ENCODE measurements around the gene ARHGAP27. TPM values are rescaled to one million over a fixed set of nuclear protein-coding genes. Genes with fewer than 3 reads are reported as not detected.

The ARHGAP27 gene
- total and polyA plus RNA-seq, 8 donors, result 7.7 to 390 (median 45.5) TPM

- no peak for DNase-seq
- Histone ChIP-seq H3K27me3 (peaks cover 0 to 12% (median 0%) of the 10 kb centered on the region in 3 donors), H3K27ac (no peak overlapping the region), H3K9me3 (no peaks in the 10 kb centered on the region), H3K36me3 (peaks cover 0 to 9% (median 4%) of the 10 kb centered on the region in 4 donors), H3K4me3 (no peak overlapping the region), H3K4me1 (peaks cover 10 to 25% (median 20%) of the 10 kb centered on the region in 4 donors)
- whole genome bisulfite sequencing, 5 donors, result 40 to 57% (median 44%) methylated on average over 3 of the region's 3 CpGs
- intact Hi-C loops (cut with DNase I; ENCODE audit: low total_unique reads), result loop anchor here (5.0 to 10.0 kb wide), 2 partner anchors 65 to 167 kb away; partner anchors contain the start of gene FMNL1
- TF ChIP-seq POLR2AphosphoS5 (IDR thresholded peaks at IDR 0.05) (no peak), POLR2A (IDR thresholded peaks at IDR 0.05) (no peak), EP300 (IDR thresholded peaks at IDR 0.05) (no peak)
- TF ChIP-seq, protein P1, sequence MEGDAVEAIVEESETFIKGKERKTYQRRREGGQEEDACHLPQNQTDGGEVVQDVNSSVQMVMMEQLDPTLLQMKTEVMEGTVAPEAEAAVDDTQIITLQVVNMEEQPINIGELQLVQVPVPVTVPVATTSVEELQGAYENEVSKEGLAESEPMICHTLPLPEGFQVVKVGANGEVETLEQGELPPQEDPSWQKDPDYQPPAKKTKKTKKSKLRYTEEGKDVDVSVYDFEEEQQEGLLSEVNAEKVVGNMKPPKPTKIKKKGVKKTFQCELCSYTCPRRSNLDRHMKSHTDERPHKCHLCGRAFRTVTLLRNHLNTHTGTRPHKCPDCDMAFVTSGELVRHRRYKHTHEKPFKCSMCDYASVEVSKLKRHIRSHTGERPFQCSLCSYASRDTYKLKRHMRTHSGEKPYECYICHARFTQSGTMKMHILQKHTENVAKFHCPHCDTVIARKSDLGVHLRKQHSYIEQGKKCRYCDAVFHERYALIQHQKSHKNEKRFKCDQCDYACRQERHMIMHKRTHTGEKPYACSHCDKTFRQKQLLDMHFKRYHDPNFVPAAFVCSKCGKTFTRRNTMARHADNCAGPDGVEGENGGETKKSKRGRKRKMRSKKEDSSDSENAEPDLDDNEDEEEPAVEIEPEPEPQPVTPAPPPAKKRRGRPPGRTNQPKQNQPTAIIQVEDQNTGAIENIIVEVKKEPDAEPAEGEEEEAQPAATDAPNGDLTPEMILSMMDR (IDR thresholded peaks at IDR 0.05), result no peak
Observed at GRCh38 chr17:45389354-45389753, 43.3 kb downstream of the ARHGAP27 start.

DNA sequence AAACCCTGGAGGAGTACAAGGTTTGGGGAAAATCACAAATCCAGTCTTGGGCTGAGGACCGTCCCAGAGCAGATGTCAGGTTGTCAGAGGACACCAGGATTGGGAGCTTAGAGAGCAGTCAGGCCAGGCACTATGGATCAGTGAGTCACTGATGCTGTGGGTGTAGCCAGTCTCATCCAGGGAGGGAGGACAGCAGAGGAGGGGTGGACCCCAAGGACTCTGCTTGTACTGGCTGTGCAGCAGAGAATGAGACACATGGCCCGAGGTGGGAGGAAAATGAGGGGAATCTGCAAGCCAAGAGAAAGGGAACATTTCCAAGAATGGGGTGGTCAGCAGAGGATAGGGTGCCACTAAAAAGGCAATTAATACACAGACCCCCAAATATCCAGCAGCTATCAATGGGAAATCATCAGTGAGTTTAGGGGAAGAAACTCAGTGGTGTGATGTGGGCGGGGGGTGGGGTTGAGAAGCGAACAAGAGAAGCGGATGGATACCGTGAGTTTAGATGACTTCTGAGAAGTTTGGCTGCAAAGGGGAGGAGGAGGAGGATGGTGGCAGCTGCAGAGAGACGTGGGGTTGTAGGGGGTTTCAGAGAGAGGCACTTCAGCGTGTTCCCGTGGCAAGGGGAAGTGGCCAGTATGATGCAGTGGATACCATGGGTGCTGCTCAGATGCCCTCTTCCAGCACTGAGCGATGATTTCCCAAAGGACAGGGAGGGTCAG lies 43.9 kb downstream of the ARHGAP27 start:
- TF ChIP-seq POLR2A (IDR thresholded peaks at IDR 0.05) (no peak), EP300 (IDR thresholded peaks at IDR 0.05) (no peak), POLR2AphosphoS5 (IDR thresholded peaks at IDR 0.05) (no peak)
- TF ChIP-seq, protein P1 (IDR thresholded peaks at IDR 0.05), result no peak
- intact Hi-C loops (cut with DNase I; ENCODE audit: low total_unique reads), result loop anchor here (5.0 to 10.0 kb wide), 2 partner anchors 64 to 166 kb away; partner anchors contain the start of gene FMNL1
- 62 to 81% (median 76%) methylated on average over 9 to 10 of the region's 10 CpGs for WGBS, 5 donors

GRCh38 chr17:45387739-45388138 lies 44.9 kb downstream of the ARHGAP27 start:
- Histone ChIP-seq H3K36me3 (no peaks in the 10 kb centered on the region), H3K4me1 (peaks cover 10 to 30% (median 20%) of the 10 kb centered on the region in 4 donors), H3K4me3 (no peak overlapping the region), H3K9me3 (no peaks in the 10 kb centered on the region), H3K27ac (no peak overlapping the region), H3K27me3 (peaks cover 0 to 12% (median 0%) of the 10 kb centered on the region in 3 donors)
- no peak for DNase-seq
- 86 to 95% (median 89%) methylated on average over 3 of the region's 3 CpGs for WGBS, 5 donors
- TF ChIP-seq POLR2A (IDR thresholded peaks at IDR 0.05) (no peak), EP300 (IDR thresholded peaks at IDR 0.05) (no peak)
- intact Hi-C loops (cut with DNase I; ENCODE audit: low total_unique reads), result loop anchor here (5.0 to 10.0 kb wide), 2 partner anchors 63 to 165 kb away; partner anchors contain the start of gene FMNL1

More for the DNA sequence above, 43.9 kb downstream of the ARHGAP27 start:
- Histone ChIP-seq H3K9me3 (no peaks in the 10 kb centered on the region), H3K4me3 (no peak overlapping the region), H3K27ac (no peak overlapping the region), H3K27me3 (peaks cover 0 to 12% (median 0%) of the 10 kb centered on the region in 3 donors), H3K4me1 (peaks cover 10 to 30% (median 20%) of the 10 kb centered on the region in 4 donors), H3K36me3 (peaks cover 0 to 3% (median 0%) of the 10 kb centered on the region in 4 donors)
- no peak for DNase-seq

DNA sequence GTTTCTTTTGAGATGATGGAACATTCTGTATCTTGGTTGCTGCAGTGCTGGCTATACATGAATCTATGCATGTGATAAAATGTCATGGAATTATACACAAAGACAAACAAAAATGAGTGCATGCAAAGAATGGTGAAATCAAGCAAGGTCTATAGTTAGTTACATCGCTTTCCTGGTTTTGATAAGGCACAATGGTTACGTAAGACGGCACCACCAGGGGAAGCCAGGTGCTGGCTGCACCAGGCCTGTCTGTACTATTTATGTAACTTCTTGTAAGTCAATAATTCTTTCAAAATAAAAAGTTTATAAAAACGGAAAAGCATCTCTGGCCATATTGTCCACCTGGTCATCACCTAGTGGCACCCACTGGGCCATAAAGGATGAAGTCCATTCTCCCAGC lies 46.5 kb downstream of the ARHGAP27 start:
- peaks cover 15 to 30% (median 20%) of the 10 kb centered on the region in 4 donors for H3K4me1 ChIP-seq
- H3K27me3 ChIP-seq, result peaks cover 0 to 12% (median 0%) of the 10 kb centered on the region in 3 donors
- TF ChIP-seq POLR2A (IDR thresholded peaks at IDR 0.05) (no peak), POLR2AphosphoS5 (IDR thresholded peaks at IDR 0.05) (peak in 2 of 3 donors; percentile 21 to 34), EP300 (IDR thresholded peaks at IDR 0.05) (no peak)
- TF ChIP-seq, protein P1 (IDR thresholded peaks at IDR 0.05), result no peak
- 25 to 50% (median 43%) methylated on average over 4 of the region's 4 CpGs for WGBS, 5 donors
- intact Hi-C loops (cut with DNase I; ENCODE audit: low total_unique reads), result loop anchor here (5.0 to 10.0 kb wide), 2 partner anchors 61 to 164 kb away; partner anchors contain the start of gene FMNL1
- H3K27ac ChIP-seq, result peak overlapping the region; percentile 34 to 68 (median 55)
- no peaks in the 10 kb centered on the region for H3K36me3 ChIP-seq
- DNase-seq, result peak in 1 of 2 donors; percentile 65
- H3K4me3 ChIP-seq, result no peak overlapping the region
- no peaks in the 10 kb centered on the region for H3K9me3 ChIP-seq

Measured in stomach (tissue), 9 donors.